ENCODE measurements around the gene LTBP1. TPM values are rescaled to one million over a fixed set of nuclear protein-coding genes. Genes with fewer than 3 reads are reported as not detected.

The LTBP1 gene
- total RNA-seq, 4 donors from 2014 or later, result 3.8 to 20.8 (median 11.3) TPM

- 51 to 87% methylated on average over 3 of the region's 3 CpGs for WGBS, 2 donors
- DNase-seq (ENCODE audit: low spot score in 2 of 2), result no peak
- no peak for TF ChIP-seq CTCF (IDR thresholded peaks at IDR 0.05)
- TF ChIP-seq POLR2A (IDR thresholded peaks at IDR 0.05), result no peak
- no peak overlapping the region for H3K4me3 ChIP-seq (ENCODE audit: low read depth, poor library complexity, severe bottlenecking)
- intact Hi-C loops (cut with DNase I; ENCODE audit: low total_unique reads), result no loop called here
These were observed 82.7 kb downstream of the LTBP1 start for GRCh38 chr2:33029459-33029858.

GRCh38 chr2:33029926-33030325 lies 83.2 kb downstream of the LTBP1 start:
- DNase-seq (ENCODE audit: low spot score in 2 of 2), result no peak
- intact Hi-C loops (cut with DNase I; ENCODE audit: low total_unique reads), result loop anchor here (10.0 kb wide), 2 partner anchors 345 to 475 kb away; no protein-coding TSS in a partner anchor
- H3K4me3 ChIP-seq (ENCODE audit: low read depth, poor library complexity, severe bottlenecking), result no peak overlapping the region
- TF ChIP-seq POLR2A (IDR thresholded peaks at IDR 0.05), result no peak
- no peak for TF ChIP-seq CTCF (IDR thresholded peaks at IDR 0.05)
- 61 to 72% methylated on average over 4 of the region's 4 CpGs for WGBS, 2 donors

GRCh38 chr2:33030326-33030725 lies 83.6 kb downstream of the LTBP1 start:
- no peak for TF ChIP-seq POLR2A (IDR thresholded peaks at IDR 0.05)
- TF ChIP-seq CTCF (IDR thresholded peaks at IDR 0.05), result no peak

GRCh38 chr2:33032245-33032644 lies 85.5 kb downstream of the LTBP1 start:
- DNase-seq (ENCODE audit: low spot score in 2 of 2), result no peak
- TF ChIP-seq CTCF (IDR thresholded peaks at IDR 0.05) (no peak), POLR2A (IDR thresholded peaks at IDR 0.05) (no peak)
- intact Hi-C loops (cut with DNase I; ENCODE audit: low total_unique reads), result loop anchor here (10.0 kb wide), 2 partner anchors 343 to 477 kb away; no protein-coding TSS in a partner anchor
- no peak overlapping the region for H3K4me3 ChIP-seq (ENCODE audit: low read depth, poor library complexity, severe bottlenecking)
- 93 to 94% methylated on average over 2 of the region's 2 CpGs for WGBS, 2 donors

More at GRCh38 chr2:33030326-33030725, 83.6 kb downstream of the LTBP1 start:
- intact Hi-C loops (cut with DNase I; ENCODE audit: low total_unique reads), result loop anchor here (10.0 kb wide), 2 partner anchors 344 to 476 kb away; no protein-coding TSS in a partner anchor
- no peak for DNase-seq (ENCODE audit: low spot score in 2 of 2)
- H3K4me3 ChIP-seq (ENCODE audit: low read depth, poor library complexity, severe bottlenecking), result no peak overlapping the region
- 78 to 81% methylated on average over 3 of the region's 3 CpGs for WGBS, 2 donors

GRCh38 chr2:33033606-33034081 lies 86.9 kb downstream of the LTBP1 start:
- no peak for TF ChIP-seq POLR2A (IDR thresholded peaks at IDR 0.05)
- no peak for TF ChIP-seq CTCF (IDR thresholded peaks at IDR 0.05)
- 51 to 55% methylated on average over 7 of the region's 7 CpGs for WGBS, 2 donors
- intact Hi-C loops (cut with DNase I; ENCODE audit: low total_unique reads), result loop anchor here (10.0 kb wide), 2 partner anchors 341 to 479 kb away; no protein-coding TSS in a partner anchor
- H3K4me3 ChIP-seq (ENCODE audit: low read depth, poor library complexity, severe bottlenecking), result no peak overlapping the region
- DNase-seq (ENCODE audit: low spot score in 2 of 2), result no peak

GRCh38 chr2:33034784-33035183 lies 88.0 kb downstream of the LTBP1 start:
- 21 to 42% methylated on average over 8 of the region's 8 CpGs for WGBS, 2 donors
- DNase-seq (ENCODE audit: low spot score in 2 of 2), result no peak
- H3K4me3 ChIP-seq (ENCODE audit: low read depth, poor library complexity, severe bottlenecking), result no peak overlapping the region
- intact Hi-C loops (cut with DNase I; ENCODE audit: low total_unique reads), result loop anchor here (10.0 kb wide), 2 partner anchors 340 to 480 kb away; no protein-coding TSS in a partner anchor
- no peak for TF ChIP-seq POLR2A (IDR thresholded peaks at IDR 0.05)
- no peak for TF ChIP-seq CTCF (IDR thresholded peaks at IDR 0.05)

Data from lower leg skin (tissue), 4 donors.